NT2/D1 (cell line): ENCODE measurements around the gene LYPD6B.

Experiments
- DNase-seq: peaks from one replicate; pipeline ENCODE4 v3.0.0-alpha.2; 2011; ENCODE audit warnings: low read depth, low spot score
- H3K27me3 ChIP-seq: 2 replicates; pipeline ENCODE4 v1.6.0; 2011; ENCODE audit warnings: mild to moderate bottlenecking; ENCODE audit not compliant: insufficient read length, insufficient read depth
- H3K36me3 ChIP-seq: 2 replicates; pipeline ENCODE4 v1.6.1; 2011; ENCODE audit warnings: mild to moderate bottlenecking, low read length, mixed read lengths; ENCODE audit not compliant: insufficient read depth, insufficient read length
- H3K4me1 ChIP-seq: 2 replicates; pipeline ENCODE4 v1.5.1; 2011; ENCODE audit not compliant: insufficient read depth, insufficient read length
- H3K4me3 ChIP-seq: 2 replicates; pipeline ENCODE4 v1.5.1; 2011; ENCODE audit warnings: low read depth; ENCODE audit not compliant: insufficient read length
- H3K9ac ChIP-seq: 2 replicates; pipeline ENCODE4 v1.6.0; 2011; ENCODE audit warnings: low read depth; ENCODE audit not compliant: insufficient read length
- H3K9me3 ChIP-seq: 2 replicates; pipeline ENCODE4 v1.5.1; 2011; ENCODE audit warnings: mild to moderate bottlenecking, low read length; ENCODE audit not compliant: insufficient read depth
- SUZ12 ChIP-seq: IDR thresholded peaks from 2 replicates; pipeline ENCODE4 v1.6.1; 2011; ENCODE audit not compliant: insufficient read length, insufficient read depth; ENCODE audit errors: extremely low read depth
- YY1 ChIP-seq: IDR thresholded peaks from 2 replicates; pipeline ENCODE4 v1.6.1; 2011; ENCODE audit not compliant: insufficient read length, insufficient read depth
- ZNF274 ChIP-seq: IDR thresholded peaks from 2 replicates; pipeline ENCODE4 v1.6.1; 2011; ENCODE audit warnings: mild to moderate bottlenecking, low read depth, low read length

LYPD6B gene

DNA sequence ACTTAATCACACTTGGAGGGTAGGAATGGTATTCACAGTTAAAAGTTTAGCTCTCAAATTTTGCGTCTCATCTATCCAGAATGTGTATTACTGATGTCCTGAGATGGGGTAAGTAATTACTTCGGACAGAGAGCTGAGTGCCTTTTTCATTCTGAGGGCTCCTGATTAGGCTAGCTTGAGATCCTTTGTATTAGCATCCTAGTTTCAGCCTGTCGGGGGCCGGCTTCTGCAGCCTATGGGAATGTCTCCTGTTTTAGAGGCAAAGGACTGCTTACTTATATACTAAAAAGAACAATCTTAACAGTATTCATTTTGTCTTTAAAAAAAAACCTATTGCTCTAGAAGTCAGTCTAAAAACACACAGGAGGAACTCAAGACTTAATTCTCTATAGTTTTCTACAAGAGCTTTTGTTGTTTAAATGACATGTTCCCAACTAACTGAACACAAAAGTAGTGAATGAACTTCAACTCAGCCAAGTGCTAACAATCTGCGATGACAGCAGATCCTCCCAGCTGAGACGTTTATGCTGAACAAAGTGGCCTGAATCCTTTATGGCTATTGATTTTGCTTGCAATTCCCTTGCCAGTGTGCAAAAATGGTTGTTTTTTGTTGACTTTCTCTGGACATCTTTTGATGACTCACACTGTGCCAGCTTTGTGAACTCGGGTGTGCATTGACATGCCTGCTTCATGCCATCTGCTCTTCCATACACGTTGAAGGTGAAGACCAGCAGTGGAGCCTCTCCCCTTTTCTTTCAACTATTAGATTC, 118.7 kb downstream of the LYPD6B start:
- Histone ChIP-seq H3K36me3 (no peaks in the 10 kb centered on the region), H3K27me3 (no peaks in the 10 kb centered on the region), H3K9me3 (no peaks in the 10 kb centered on the region), H3K9ac (no peak overlapping the region), H3K4me3 (no peak overlapping the region), H3K4me1 (no peaks in the 10 kb centered on the region)
- DNase-seq, result no peak
- no peak for TF ChIP-seq SUZ12
- no peak for TF ChIP-seq ZNF274
- TF ChIP-seq YY1, result no peak

DNA sequence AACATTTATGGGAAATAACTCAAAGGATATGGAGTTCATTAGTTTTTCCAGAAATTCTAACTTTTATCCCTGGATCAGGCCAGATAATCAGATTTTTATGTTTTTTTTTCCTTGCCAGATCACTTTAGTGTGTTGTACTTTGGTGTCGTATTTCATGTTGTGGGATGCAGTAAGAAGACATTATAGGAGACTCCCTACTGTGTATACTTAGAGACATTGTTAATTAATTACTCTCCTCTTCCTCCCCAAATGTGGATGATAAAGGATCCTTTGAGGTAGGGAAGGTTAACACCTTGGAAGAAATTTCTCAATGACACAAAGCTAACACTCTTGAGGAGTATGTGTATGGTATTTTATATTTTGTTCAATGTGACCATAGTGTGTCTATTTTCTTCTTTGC, 120.5 kb downstream of the LYPD6B start:
- Histone ChIP-seq H3K4me1 (no peaks in the 10 kb centered on the region), H3K36me3 (no peaks in the 10 kb centered on the region), H3K27me3 (no peaks in the 10 kb centered on the region), H3K4me3 (no peak overlapping the region), H3K9me3 (no peaks in the 10 kb centered on the region), H3K9ac (no peak overlapping the region)
- TF ChIP-seq ZNF274 (no peak), YY1 (no peak), SUZ12 (no peak)
- no peak for DNase-seq

DNA sequence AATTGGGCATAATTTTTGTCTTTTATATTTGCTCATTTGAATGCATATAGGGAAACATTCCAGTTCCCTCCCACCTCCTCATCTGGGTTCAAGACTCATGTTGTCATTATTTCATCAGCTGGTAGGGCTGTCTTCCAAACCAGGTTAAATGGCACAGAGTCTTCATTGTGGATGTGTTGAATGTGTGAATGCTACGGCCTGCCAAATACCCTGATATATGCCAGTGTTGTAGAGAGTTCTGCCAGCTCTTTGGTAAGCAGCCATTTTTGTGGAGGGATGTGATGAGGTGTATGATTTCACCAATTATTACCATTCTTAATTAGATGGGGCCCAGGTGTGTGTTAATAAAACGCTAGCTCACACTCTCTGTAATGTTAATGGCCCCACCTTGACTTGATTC, 121.7 kb downstream of the LYPD6B start:
- Histone ChIP-seq H3K9ac (no peak overlapping the region), H3K9me3 (peaks cover 6% of the 10 kb centered on the region; the same call in 1 of the 2 replicates), H3K27me3 (no peaks in the 10 kb centered on the region), H3K4me3 (no peak overlapping the region), H3K36me3 (no peaks in the 10 kb centered on the region), H3K4me1 (no peaks in the 10 kb centered on the region)
- TF ChIP-seq SUZ12 (no peak), YY1 (no peak), ZNF274 (no peak)
- no peak for DNase-seq

DNA sequence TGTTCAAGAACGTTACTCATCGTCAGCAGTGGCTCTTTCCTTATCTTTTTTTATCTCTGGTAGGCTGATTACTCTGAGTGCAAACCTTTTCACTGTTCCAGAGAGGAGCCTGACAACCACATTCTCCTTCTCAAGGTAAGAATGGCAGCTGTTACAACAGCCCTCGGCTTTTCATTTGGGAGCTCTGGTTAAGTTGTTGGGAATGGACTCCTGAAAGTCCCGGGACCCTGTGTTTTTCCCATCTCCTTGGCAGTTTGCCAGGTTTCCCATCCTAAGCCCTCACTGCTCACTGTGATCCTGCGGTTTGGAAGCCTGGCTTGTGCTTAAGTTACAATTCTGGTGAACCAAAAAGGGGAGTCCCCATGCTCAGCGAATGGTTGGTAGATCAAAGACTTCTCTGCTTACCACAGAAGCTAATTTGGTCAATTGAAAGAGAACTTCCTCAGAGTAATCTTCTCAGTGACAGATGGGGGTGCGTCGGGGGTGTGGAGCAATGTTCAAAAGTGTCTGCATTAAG, 122.3 kb downstream of the LYPD6B start:
- H3K4me1 ChIP-seq, result no peaks in the 10 kb centered on the region
- DNase-seq, result no peak
- no peak overlapping the region for H3K4me3 ChIP-seq
- H3K9me3 ChIP-seq, result peaks cover 10% of the 10 kb centered on the region; the same call in 1 of the 2 replicates
- no peaks in the 10 kb centered on the region for H3K27me3 ChIP-seq
- no peaks in the 10 kb centered on the region for H3K36me3 ChIP-seq
- TF ChIP-seq YY1, result no peak
- TF ChIP-seq SUZ12, result no peak
- TF ChIP-seq ZNF274, result no peak
- no peak overlapping the region for H3K9ac ChIP-seq

DNA sequence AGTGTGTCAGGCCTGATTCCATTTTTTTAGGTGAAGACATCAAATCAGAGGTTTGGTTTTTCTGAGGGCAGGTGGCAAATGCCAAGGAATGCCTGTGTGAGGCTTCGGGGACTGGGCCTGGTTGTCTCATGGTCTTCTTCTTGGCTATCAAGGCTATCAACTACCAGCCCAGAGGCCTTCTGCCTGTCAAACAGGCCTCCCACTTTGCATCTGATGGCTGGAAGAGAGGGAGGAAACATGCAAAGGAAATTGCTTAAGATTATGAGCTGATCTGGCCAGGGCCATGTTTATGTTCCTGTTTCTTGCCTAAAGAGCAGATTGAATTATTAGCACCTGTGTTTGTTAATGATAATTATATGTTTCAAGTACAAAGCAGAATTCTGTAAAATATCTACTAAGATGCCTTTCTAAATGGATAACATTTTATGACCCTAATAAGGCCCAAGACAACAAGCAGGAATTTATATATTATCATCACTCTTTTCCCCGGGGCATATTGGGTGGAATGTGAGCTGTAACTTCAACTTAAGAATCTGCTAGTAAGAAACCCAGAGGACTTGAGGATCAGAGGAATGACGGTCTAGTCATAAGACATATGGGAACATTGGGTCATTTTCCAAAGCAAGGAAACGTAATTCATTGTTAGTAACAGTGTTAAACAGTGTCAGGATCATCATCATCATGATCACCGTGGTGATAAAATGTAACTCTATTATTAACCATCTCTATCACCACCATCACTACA, 123.2 kb downstream of the LYPD6B start:
- TF ChIP-seq ZNF274 (no peak), YY1 (no peak), SUZ12 (no peak)
- DNase-seq, result no peak
- H3K9me3 ChIP-seq, result peaks cover 10% of the 10 kb centered on the region; the same call in 1 of the 2 replicates

DNA sequence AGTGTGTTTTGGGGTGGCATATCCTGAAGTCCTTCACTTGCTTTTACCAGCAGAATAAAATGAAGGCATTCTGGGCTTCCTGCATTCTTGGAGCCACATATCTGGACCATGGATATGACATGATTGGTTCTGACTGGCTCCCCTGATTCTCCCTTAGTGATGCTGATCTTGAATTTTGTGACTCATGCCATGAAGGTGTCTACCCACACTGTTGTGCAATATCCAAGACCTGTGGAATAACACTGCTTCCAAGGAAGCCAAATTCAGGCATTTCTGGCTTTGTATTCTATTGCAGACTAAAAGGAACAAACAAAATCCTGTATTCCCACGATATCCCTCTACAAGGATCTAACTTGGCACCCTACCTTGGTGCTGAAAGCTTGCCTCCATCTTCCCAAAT, 125.8 kb downstream of the LYPD6B start:
- peaks cover 10% of the 10 kb centered on the region; the same call in 1 of the 2 replicates for H3K9me3 ChIP-seq
- no peaks in the 10 kb centered on the region for H3K4me1 ChIP-seq
- no peak overlapping the region for H3K4me3 ChIP-seq
- TF ChIP-seq ZNF274, result no peak
- no peak for TF ChIP-seq YY1
- no peak for TF ChIP-seq SUZ12
- H3K9ac ChIP-seq, result no peak overlapping the region
- no peaks in the 10 kb centered on the region for H3K36me3 ChIP-seq
- DNase-seq, result no peak
- H3K27me3 ChIP-seq, result no peaks in the 10 kb centered on the region

More for the DNA sequence above, 123.2 kb downstream of the LYPD6B start:
- Histone ChIP-seq H3K4me3 (no peak overlapping the region), H3K4me1 (no peaks in the 10 kb centered on the region), H3K36me3 (no peaks in the 10 kb centered on the region), H3K27me3 (no peaks in the 10 kb centered on the region), H3K9ac (no peak overlapping the region)

DNA sequence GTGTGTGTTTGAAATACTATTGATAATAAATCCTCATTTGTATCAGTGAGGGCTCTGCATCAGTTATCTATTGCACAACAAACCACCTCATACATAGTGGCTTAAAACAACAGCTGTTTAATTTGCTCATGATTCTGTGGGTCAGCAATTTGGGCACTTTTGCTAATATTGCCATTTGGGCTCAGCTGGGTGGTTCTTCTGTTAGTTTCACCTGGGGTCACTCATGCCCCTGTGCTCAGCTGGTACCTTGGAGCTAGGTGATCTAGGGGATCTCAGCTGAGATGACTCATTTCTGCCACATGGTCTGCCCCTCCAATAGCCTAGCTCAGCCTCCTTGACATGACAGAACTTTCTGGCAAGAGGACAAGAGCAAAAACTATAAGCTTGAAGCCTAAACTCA, 126.3 kb downstream of the LYPD6B start:
- no peaks in the 10 kb centered on the region for H3K27me3 ChIP-seq
- H3K4me3 ChIP-seq, result no peak overlapping the region
- H3K4me1 ChIP-seq, result no peaks in the 10 kb centered on the region
- H3K9me3 ChIP-seq, result peaks cover 10% of the 10 kb centered on the region; the same call in 1 of the 2 replicates
- H3K9ac ChIP-seq, result no peak overlapping the region
- no peak for DNase-seq
- TF ChIP-seq SUZ12 (no peak), ZNF274 (no peak), YY1 (no peak)
- H3K36me3 ChIP-seq, result no peaks in the 10 kb centered on the region
